HCT116 (cell line): ENCODE measurements around the gene SLC12A4. TPM values are rescaled to one million over a fixed set of nuclear protein-coding genes. Genes with fewer than 3 reads are reported as not detected.
A peak's percentile ranks its signal among the peaks of the same experiment; 100 is the strongest.

ENCODE experiments used
- ATAC-seq: fragments of 200-7000 bp; cut with Tn5 transposase; 2 replicates; pipeline ENCODE4 v1.9.1; 2020; ENCODE audit warnings: mild to moderate bottlenecking, moderate library complexity
- BruUV-seq: library from RNA; stranded (reverse); fragments of 400-500 nt; replicated peaks from 2 replicates; lab custom pipeline; 2021; lab: Mats Ljungman, UMichigan
- CTCF ChIA-PET: fragments of 300-600 bp; sonication (Branson Sonifier 250); formaldehyde crosslinking; loops from one replicate; lab custom pipeline; 2021; ENCODE audit warnings: antibody characterized with exemption; lab: Charles Lee
- POLR2A ChIA-PET: fragments of 300-600, 350-600 bp; sonication (Branson Sonifier 250); formaldehyde crosslinking; loops from one replicate; lab custom pipeline; 2021; ENCODE audit warnings: antibody characterized with exemption; lab: Charles Lee
- RAD21 ChIA-PET, 2 experiments: fragments of 300-600 bp; sonication (Branson Sonifier 250); formaldehyde crosslinking; loops; one replicate each; lab custom pipeline; 2023; ENCODE audit warnings: low total read pairs in 2 of 2; ENCODE audit not compliant: uncharacterized antibody in 2 of 2, unreplicated experiment in 2 of 2, low non-redundant PET in 1 of 2; lab: Charles Lee
- DNase-seq: peaks from one replicate; pipeline ENCODE4 v3.0.0-alpha.2; 2010; ENCODE audit warnings: low read depth, low spot score
- H2AFZ ChIP-seq: fragments of 200-600 bp; shearing (Covaris generic), sonication (generic); 2 replicates; pipeline ENCODE4 v1.6.1; 2017; ENCODE audit warnings: low read depth, mixed run types, mixed read lengths, antibody characterized with exemption, low read length; ENCODE audit not compliant: poor library complexity, severe bottlenecking
- H3K27ac ChIP-seq: 2 replicates; pipeline ENCODE4 v1.5.1; 2012; ENCODE audit warnings: low read depth, low read length
- H3K27me3 ChIP-seq: fragments of 200-600 bp; sonication (generic); 2 replicates; pipeline ENCODE4 v1.6.1; 2016; ENCODE audit warnings: mixed run types, low read length, mixed read lengths; ENCODE audit not compliant: insufficient read depth
- H3K36me3 ChIP-seq, 2 experiments: fragments of 200-500 bp in 1 of 2; fragments of 200-600 bp in 1 of 2; sonication (Bioruptor generic) in 1 of 2; sonication (generic) in 1 of 2; 2 replicates each; pipeline versions ENCODE4 v1.5.1 to v1.6.1; 2014 to 2016; ENCODE audit warnings: low read length in 2 of 2, inconsistent platforms in 1 of 2, mixed read lengths in 1 of 2, mixed run types in 1 of 2; ENCODE audit not compliant: insufficient read depth in 2 of 2, control insufficient read depth in 1 of 2
- H3K4me1 ChIP-seq, 2 experiments: fragments of 200-600 bp in 1 of 2; sonication (generic) in 1 of 2; 2 replicates each; pipeline versions ENCODE4 v1.5.1 to v1.6.1; 2012 to 2017; ENCODE audit warnings: low read length in 2 of 2, inconsistent platforms in 1 of 2, mild to moderate bottlenecking in 1 of 2, mixed read lengths in 1 of 2, mixed run types in 1 of 2, moderate library complexity in 1 of 2; ENCODE audit not compliant: insufficient read depth in 2 of 2, control insufficient read depth in 1 of 2
- H3K4me2 ChIP-seq: fragments of 200-600 bp; sonication (generic); 2 replicates; pipeline ENCODE4 v1.6.1; 2017; ENCODE audit warnings: mixed run types, low read length, mixed read lengths
- H3K4me3 ChIP-seq, 2 experiments: fragments of 200-600 bp in 1 of 2; sonication (generic) in 1 of 2; replicated peaks in 1 of 2; 2 replicates each; pipeline ENCODE4 v1.5.1; 2011 to 2016; ENCODE audit warnings: low read length in 2 of 2, control low read depth in 1 of 2, low read depth in 1 of 2, mild to moderate bottlenecking in 1 of 2, mixed read lengths in 1 of 2, mixed run types in 1 of 2
- H3K79me2 ChIP-seq: fragments of 200-600 bp; sonication (generic); 2 replicates; pipeline ENCODE4 v1.6.1; 2017; ENCODE audit warnings: mild to moderate bottlenecking, mixed run types, low read length, moderate library complexity, mixed read lengths; ENCODE audit not compliant: insufficient read depth
- H3K9ac ChIP-seq: fragments of 200-600 bp; sonication (generic); 2 replicates; pipeline ENCODE4 v1.6.1; 2016; ENCODE audit warnings: low read length, mixed read lengths
- H3K9me2 ChIP-seq: fragments of 200-600 bp; sonication (generic), shearing (Covaris generic); 2 replicates; pipeline ENCODE4 v1.6.1; 2017; ENCODE audit warnings: mixed run types, mild to moderate bottlenecking, moderate library complexity; ENCODE audit not compliant: insufficient read depth
- H3K9me3 ChIP-seq, 2 experiments: fragments of 200-500 bp in 1 of 2; fragments of 200-600 bp in 1 of 2; sonication (Bioruptor generic) in 1 of 2; sonication (generic) in 1 of 2; 2 replicates each; pipeline ENCODE4 v1.6.1; 2014 to 2017; ENCODE audit warnings: low read length in 2 of 2, mixed read lengths in 2 of 2, inconsistent platforms in 1 of 2, low read depth in 1 of 2, mild to moderate bottlenecking in 1 of 2, mixed run types in 1 of 2, moderate library complexity in 1 of 2; ENCODE audit not compliant: control insufficient read depth in 1 of 2, insufficient read depth in 1 of 2
- H4K20me1 ChIP-seq: fragments of 200-600 bp; sonication (generic), shearing (Covaris generic); 2 replicates; pipeline ENCODE4 v1.6.1; 2017; ENCODE audit warnings: mixed run types, mild to moderate bottlenecking, moderate library complexity; ENCODE audit not compliant: insufficient read depth
- ATF3 ChIP-seq: IDR thresholded peaks from 2 replicates; pipeline ENCODE4 v1.6.1; 2012
- CEBPB ChIP-seq: IDR thresholded peaks from 2 replicates; pipeline ENCODE4 v1.6.1; 2012; ENCODE audit warnings: low read depth
- CTCF ChIP-seq, 3 experiments: fragments of 200-600 bp in 1 of 3; sonication (generic) in 1 of 3; IDR thresholded peaks in 2 of 3; conservative IDR thresholded peaks in 1 of 3; 2 replicates each; pipeline ENCODE4 v1.5.1; 2012 to 2017; ENCODE audit warnings: low read depth in 2 of 3, low read length in 2 of 3, antibody characterized with exemption in 1 of 3, borderline replicate concordance in 1 of 3, control low read depth in 1 of 3, mild to moderate bottlenecking in 1 of 3, mixed read lengths in 1 of 3, mixed run types in 1 of 3, moderate library complexity in 1 of 3; ENCODE audit not compliant: insufficient read depth in 1 of 3
- EGR1 ChIP-seq: IDR thresholded peaks from 2 replicates; pipeline ENCODE4 v1.6.1; 2012; ENCODE audit warnings: low read depth
- EZH2 ChIP-seq: fragments of 200-600 bp; sonication (generic); IDR thresholded peaks from 2 replicates; pipeline ENCODE4 v1.6.1; 2017; ENCODE audit warnings: antibody characterized with exemption, mixed run types
- EZH2phosphoT487 ChIP-seq: fragments of 200-600 bp; IDR thresholded peaks from 2 replicates; pipeline ENCODE4 v1.6.1; 2018; ENCODE audit warnings: antibody characterized with exemption, borderline replicate concordance
- MAX ChIP-seq: IDR thresholded peaks from 2 replicates; pipeline ENCODE4 v1.6.1; 2012
- POLR2A ChIP-seq: IDR thresholded peaks from 2 replicates; pipeline ENCODE4 v1.7.0; 2011; ENCODE audit warnings: borderline replicate concordance; ENCODE audit not compliant: insufficient read depth, insufficient read length; ENCODE audit errors: extremely low read depth
- POLR2AphosphoS5 ChIP-seq: IDR thresholded peaks from 2 replicates; pipeline ENCODE4 v1.6.1; 2011; ENCODE audit warnings: mild to moderate bottlenecking, low read depth, low read length, moderate library complexity
- SIN3A ChIP-seq: IDR thresholded peaks from 2 replicates; pipeline ENCODE4 v1.6.1; 2012; ENCODE audit warnings: low read depth
- SP1 ChIP-seq: IDR thresholded peaks from 2 replicates; pipeline ENCODE4 v1.6.1; 2012; ENCODE audit warnings: low read depth
- SRF ChIP-seq: IDR thresholded peaks from 2 replicates; pipeline ENCODE4 v1.6.1; 2012; ENCODE audit warnings: low read depth
- TCF7L2 ChIP-seq: IDR thresholded peaks from 2 replicates; pipeline ENCODE4 v1.7.0; 2011; ENCODE audit warnings: borderline replicate concordance, inconsistent platforms; ENCODE audit not compliant: insufficient read depth, insufficient read length; ENCODE audit errors: extremely low read depth
- YY1 ChIP-seq: IDR thresholded peaks from 2 replicates; pipeline ENCODE4 v1.6.1; 2011; ENCODE audit warnings: low read length, low read depth, moderate library complexity, mild to moderate bottlenecking; ENCODE audit not compliant: insufficient replicate concordance; ENCODE audit errors: extremely low read depth
- ZFX ChIP-seq: fragments of 450-650 bp; IDR thresholded peaks from 2 replicates; pipeline ENCODE4 v1.6.1; 2017
- ZNF274 ChIP-seq: fragments of 200-500 bp; sonication (Bioruptor generic); IDR thresholded peaks from 2 replicates; pipeline ENCODE4 v1.6.1; 2014; ENCODE audit warnings: mild to moderate bottlenecking, low read depth, low read length, inconsistent platforms
- intact Hi-C: fragments of 100-400 bp; cut with micrococcal nuclease; formaldehyde crosslinking; loops from 2 replicates; pipeline ENCODE4 v1.10.0; 2022
- total RNA-seq: library from RNA; stranded (reverse); gene quantifications from one replicate; pipeline ENCODE4 v1.2.1, GENCODE V29; 2021; ENCODE audit not compliant: unreplicated experiment

Gene SLC12A4
- total RNA-seq, 1 experiment from 2014 or later: 46.0 TPM

- Histone ChIP-seq H3K27ac (no peak overlapping the region), H3K4me3 (no peak overlapping the region), H3K36me3 (peaks cover under 1 to 16% of the 10 kb centered on the region in 2 experiments; a peak in 2 of 4 replicates), H3K4me2 (no peak overlapping the region), H3K9me3 (no peaks in the 10 kb centered on the region), H2AFZ (no peak overlapping the region), H3K27me3 (no peaks in the 10 kb centered on the region), H3K9ac (no peak overlapping the region), H3K9me2 (no peaks in the 10 kb centered on the region), H3K4me1 (peaks cover 0 to 11% of the 10 kb centered on the region in 2 experiments; a peak in 2 of 4 replicates), H4K20me1 (no peaks in the 10 kb centered on the region), H3K79me2 (no peaks in the 10 kb centered on the region)
- DNase-seq (no peak), ATAC-seq (no peak)
- POLR2A ChIA-PET: interaction anchor here (0.9 kb wide), 1 partner anchor 9 kb away, joined by 3 read pairs; no protein-coding TSS in a partner anchor
- CTCF ChIA-PET: interaction anchor here (0.6 to 1.6 kb wide), 3 partner anchors 9 to 128 kb away, joined by 3 read pairs; no protein-coding TSS in a partner anchor
- RAD21 ChIA-PET: no interaction called here
- no TSS peak for BruUV-seq
- intact Hi-C loops: no loop called here
- peak; percentile 31; the same call in 1 of the 2 replicates for TF ChIP-seq POLR2AphosphoS5
- no peak for TF ChIP-seq EGR1
These were observed 23.6 kb downstream of the SLC12A4 start for GRCh38 chr16:67944690-67945391.

GRCh38 chr16:67943619-67944504 lies 24.6 kb downstream of the SLC12A4 start, which contains the start of gene LCAT:
Gene LCAT (minus strand): TSS chr16:67944120. CDS start chr16:67944101, 19 bp downstream.
- Histone ChIP-seq H3K4me1 (peaks cover 0 to 16% of the 10 kb centered on the region in 2 experiments; a peak in 2 of 4 replicates), H3K9me2 (no peaks in the 10 kb centered on the region), H3K27ac (no peak within 1 kb of the TSS; the same call in 1 of the 2 replicates), H3K79me2 (no peaks in the 10 kb centered on the region; the same call in 1 of the 2 replicates), H3K4me2 (no peak within 1 kb of the TSS), H3K9ac (no peak within 1 kb of the TSS), H3K27me3 (no peaks in the 10 kb centered on the region), H3K4me3 (no peak within 1 kb of the TSS), H3K9me3 (no peaks in the 10 kb centered on the region), H4K20me1 (no peaks in the 10 kb centered on the region), H3K36me3 (peaks cover 0 to 16% of the 10 kb centered on the region in 2 experiments; a peak in 2 of 4 replicates), H2AFZ (no peak within 1 kb of the TSS)
- CTCF ChIA-PET: interaction anchor here (1.0 to 1.6 kb wide), 3 partner anchors 8 to 128 kb away, joined by 3 to 4 read pairs (median 3); no protein-coding TSS in a partner anchor
- intact Hi-C loops: no loop called here
- ATAC-seq: no peak
- no peak for DNase-seq
- RAD21 ChIA-PET: no interaction called here
- no TSS peak for BruUV-seq
- POLR2A ChIA-PET: no interaction called here
- TF ChIP-seq EZH2phosphoT487: no peak
- no peak for TF ChIP-seq EGR1
- TF ChIP-seq ZNF274: no peak
- no peak for TF ChIP-seq SRF
- no peak for TF ChIP-seq MAX
- TF ChIP-seq SP1: no peak
- no peak for TF ChIP-seq SIN3A
- TF ChIP-seq CTCF (IDR thresholded peaks at IDR 0.05 in 2 of 3, conservative IDR thresholded peaks at IDR 0.05 in 1 of 3; ENCODE audit: borderline replicate concordance in 1 of 3, insufficient read depth in 1 of 3, low read depth in 2 of 3, low read length in 2 of 3): no peak
- no peak for TF ChIP-seq POLR2A
- TF ChIP-seq TCF7L2: no peak
- TF ChIP-seq ZFX: no peak
- TF ChIP-seq CEBPB: no peak
- no peak for TF ChIP-seq POLR2AphosphoS5
- TF ChIP-seq ATF3: no peak
- TF ChIP-seq EZH2: no peak
- no peak for TF ChIP-seq YY1
